Stimulated activated naive CD8-positive, alpha-beta T cell treated with anti-CD3 and anti-CD28 coated beads, Interleukin-15, amount 100 ng/mL, for 72 hours (primary cell): Measurements from ENCODE around the gene TNF.

Experiments
- ATAC-seq: fragments of 150-1000 bp; cut with Tn5 transposase; 2 replicates; pipeline ENCODE4 v1.10.0; 2021; ENCODE audit warnings: mild to moderate bottlenecking, moderate library complexity
- DNase-seq, 2 donors: peaks; one replicate each; pipeline ENCODE4 v3.0.0; 2021 to 2022
- H3K27ac Mint-ChIP-seq, 2 donors: one replicate each; pipeline ENCODE4 v1.8.0; 2022; ENCODE audit warnings: mild to moderate bottlenecking in 2 of 2, mixed read lengths in 2 of 2, moderate library complexity in 2 of 2
- H3K27me3 Mint-ChIP-seq: one replicate; pipeline ENCODE4 v1.8.0; 2022; ENCODE audit warnings: mixed read lengths
- H3K4me1 Mint-ChIP-seq: one replicate; pipeline ENCODE4 v1.8.0; 2022; ENCODE audit warnings: mild to moderate bottlenecking, mixed read lengths
- H3K4me3 Mint-ChIP-seq, 2 donors: one replicate each; pipeline ENCODE4 v1.8.0; 2022; ENCODE audit warnings: mild to moderate bottlenecking in 2 of 2, mixed read lengths in 2 of 2, moderate library complexity in 1 of 2
- H3K9me3 Mint-ChIP-seq, 2 donors: one replicate each; pipeline ENCODE4 v1.8.0; 2022; ENCODE audit warnings: mixed read lengths in 2 of 2

TNF gene

GRCh38 chr6:31575335-31575901, at the start of gene TNF:
Gene TNF (plus strand): TSS chr6:31575565. CDS start chr6:31575742, 177 bp downstream.
- Mint-ChIP-seq H3K4me3 (peak within 1 kb of the TSS; percentile 86 to 97), H3K27ac (peak within 1 kb of the TSS; percentile 47 to 82), H3K27me3 (no peaks in the 10 kb centered on the region), H3K4me1 (peaks cover 91% of the 10 kb centered on the region), H3K9me3 (no peaks in the 10 kb centered on the region)
- ATAC-seq (peak; percentile 11), DNase-seq (peak; percentile 57 to 74)

GRCh38 chr6:31525932-31526591, 49.3 kb upstream of the TNF start:
- DNase-seq: no peak
- ATAC-seq: no peak
- no peaks in the 10 kb centered on the region for H3K9me3 Mint-ChIP-seq
- peak overlapping the region in 1 of 2 donors; percentile 4 for H3K27ac Mint-ChIP-seq
- peaks cover 13% of the 10 kb centered on the region for H3K4me1 Mint-ChIP-seq
- no peak overlapping the region for H3K4me3 Mint-ChIP-seq
- no peaks in the 10 kb centered on the region for H3K27me3 Mint-ChIP-seq

- Mint-ChIP-seq H3K9me3 (no peaks in the 10 kb centered on the region), H3K4me3 (no peak overlapping the region), H3K27ac (peak overlapping the region in 1 of 2 donors; percentile 75), H3K4me1 (peaks cover 28% of the 10 kb centered on the region), H3K27me3 (no peaks in the 10 kb centered on the region)
- ATAC-seq (peak; percentile 45), DNase-seq (no peak)
Measured at GRCh38 chr6:31528307-31528777, 47.0 kb upstream of the TNF start.

- DNase-seq (no peak), ATAC-seq (peak; percentile 47)
- no peaks in the 10 kb centered on the region for H3K27me3 Mint-ChIP-seq
- H3K27ac Mint-ChIP-seq: peak within 1 kb of the TSS in 1 of 2 donors; percentile 75
- H3K4me3 Mint-ChIP-seq: no peak within 1 kb of the TSS
- H3K9me3 Mint-ChIP-seq: no peaks in the 10 kb centered on the region
- H3K4me1 Mint-ChIP-seq: peaks cover 31% of the 10 kb centered on the region
Measured at GRCh38 chr6:31528821-31529328, 46.5 kb upstream of the TNF start, which contains the start of gene MCCD1. Gene MCCD1 (plus strand): TSS chr6:31528962. CDS start chr6:31529015, 53 bp downstream.

- no peaks in the 10 kb centered on the region for H3K9me3 Mint-ChIP-seq
- no peaks in the 10 kb centered on the region for H3K27me3 Mint-ChIP-seq
- no peak for DNase-seq
- no peak overlapping the region for H3K4me3 Mint-ChIP-seq
- peak overlapping the region in 1 of 2 donors; percentile 74 for H3K27ac Mint-ChIP-seq
- H3K4me1 Mint-ChIP-seq: peaks cover 32% of the 10 kb centered on the region
- peak; percentile 13 for ATAC-seq
Measured at GRCh38 chr6:31529329-31530150, 45.8 kb upstream of the TNF start.

- no peak overlapping the region for H3K4me3 Mint-ChIP-seq
- H3K9me3 Mint-ChIP-seq: no peaks in the 10 kb centered on the region
- no peak overlapping the region for H3K27ac Mint-ChIP-seq
- no peaks in the 10 kb centered on the region for H3K27me3 Mint-ChIP-seq
- ATAC-seq: no peak
- DNase-seq: no peak
- peaks cover 43% of the 10 kb centered on the region for H3K4me1 Mint-ChIP-seq
Measured at GRCh38 chr6:31530659-31531058, 44.7 kb upstream of the TNF start.

GRCh38 chr6:31531162-31531561, 44.2 kb upstream of the TNF start:
- peaks cover 44% of the 10 kb centered on the region for H3K4me1 Mint-ChIP-seq
- DNase-seq (no peak), ATAC-seq (no peak)
- H3K27me3 Mint-ChIP-seq: no peaks in the 10 kb centered on the region
- no peaks in the 10 kb centered on the region for H3K9me3 Mint-ChIP-seq
- H3K27ac Mint-ChIP-seq: no peak overlapping the region
- H3K4me3 Mint-ChIP-seq: no peak overlapping the region

- Mint-ChIP-seq H3K27me3 (no peaks in the 10 kb centered on the region), H3K9me3 (no peaks in the 10 kb centered on the region), H3K4me3 (no peak overlapping the region), H3K4me1 (peaks cover 47% of the 10 kb centered on the region), H3K27ac (peak overlapping the region in 1 of 2 donors; percentile 27)
- DNase-seq: no peak
- no peak for ATAC-seq
Measured at GRCh38 chr6:31531771-31532643, 43.4 kb upstream of the TNF start.

- H3K4me3 Mint-ChIP-seq: no peak overlapping the region
- peaks cover 53% of the 10 kb centered on the region for H3K4me1 Mint-ChIP-seq
- no peak for ATAC-seq
- no peak for DNase-seq
- peak overlapping the region in 1 of 2 donors; percentile 68 for H3K27ac Mint-ChIP-seq
- H3K27me3 Mint-ChIP-seq: no peaks in the 10 kb centered on the region
- H3K9me3 Mint-ChIP-seq: no peaks in the 10 kb centered on the region
Measured at GRCh38 chr6:31532644-31533454, 42.5 kb upstream of the TNF start.

GRCh38 chr6:31533455-31533841, 41.9 kb upstream of the TNF start:
- DNase-seq (no peak), ATAC-seq (no peak)
- H3K4me3 Mint-ChIP-seq: no peak overlapping the region
- H3K4me1 Mint-ChIP-seq: peaks cover 57% of the 10 kb centered on the region
- no peaks in the 10 kb centered on the region for H3K9me3 Mint-ChIP-seq
- no peak overlapping the region for H3K27ac Mint-ChIP-seq
- no peaks in the 10 kb centered on the region for H3K27me3 Mint-ChIP-seq

- DNase-seq (no peak), ATAC-seq (no peak)
- Mint-ChIP-seq H3K4me3 (no peak overlapping the region), H3K4me1 (peaks cover 63% of the 10 kb centered on the region), H3K27me3 (no peaks in the 10 kb centered on the region), H3K9me3 (no peaks in the 10 kb centered on the region), H3K27ac (peak overlapping the region in 1 of 2 donors; percentile 54)
Measured at GRCh38 chr6:31534011-31534410, 41.4 kb upstream of the TNF start.

GRCh38 chr6:31534521-31535040, 40.8 kb upstream of the TNF start:
- Mint-ChIP-seq H3K27me3 (no peaks in the 10 kb centered on the region), H3K9me3 (no peaks in the 10 kb centered on the region), H3K4me1 (peaks cover 69% of the 10 kb centered on the region), H3K27ac (peak overlapping the region in 1 of 2 donors; percentile 64), H3K4me3 (no peak overlapping the region)
- no peak for ATAC-seq
- no peak for DNase-seq

GRCh38 chr6:31535538-31536324, 39.6 kb upstream of the TNF start:
- Mint-ChIP-seq H3K9me3 (no peaks in the 10 kb centered on the region), H3K4me3 (peak overlapping the region in 1 of 2 donors; percentile 14), H3K4me1 (peaks cover 76% of the 10 kb centered on the region), H3K27me3 (no peaks in the 10 kb centered on the region), H3K27ac (peak overlapping the region in 1 of 2 donors; percentile 90)
- ATAC-seq: no peak
- DNase-seq: no peak
